Measurements from ENCODE around the gene HNRNPUL1.
"Not testable (repeated sequence)": the region's sequence is repeated elsewhere in the genome, so short reads cannot be mapped to it uniquely, and the experiment has no call there.

Gene HNRNPUL1

DNA sequence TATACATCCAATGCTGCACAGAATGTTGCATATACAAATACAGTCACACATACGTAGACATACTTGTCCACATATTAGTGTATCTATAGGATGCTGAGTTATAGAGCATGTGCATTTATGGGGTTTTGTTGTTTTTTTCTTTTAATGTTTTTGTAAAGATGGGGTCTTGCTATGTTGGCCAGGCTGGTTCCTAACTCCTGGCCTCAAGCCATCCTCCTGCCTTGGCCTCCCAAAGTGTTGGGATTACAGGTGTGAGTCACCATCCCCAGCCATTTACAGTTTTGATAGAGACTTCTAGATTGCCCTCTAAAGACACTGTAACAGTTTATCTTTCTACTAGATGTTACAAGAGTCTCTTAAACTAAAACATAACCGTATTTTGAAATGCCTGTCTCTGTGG is 14.3 kb downstream of the HNRNPUL1 start:
- no peak for DNase-seq

DNA sequence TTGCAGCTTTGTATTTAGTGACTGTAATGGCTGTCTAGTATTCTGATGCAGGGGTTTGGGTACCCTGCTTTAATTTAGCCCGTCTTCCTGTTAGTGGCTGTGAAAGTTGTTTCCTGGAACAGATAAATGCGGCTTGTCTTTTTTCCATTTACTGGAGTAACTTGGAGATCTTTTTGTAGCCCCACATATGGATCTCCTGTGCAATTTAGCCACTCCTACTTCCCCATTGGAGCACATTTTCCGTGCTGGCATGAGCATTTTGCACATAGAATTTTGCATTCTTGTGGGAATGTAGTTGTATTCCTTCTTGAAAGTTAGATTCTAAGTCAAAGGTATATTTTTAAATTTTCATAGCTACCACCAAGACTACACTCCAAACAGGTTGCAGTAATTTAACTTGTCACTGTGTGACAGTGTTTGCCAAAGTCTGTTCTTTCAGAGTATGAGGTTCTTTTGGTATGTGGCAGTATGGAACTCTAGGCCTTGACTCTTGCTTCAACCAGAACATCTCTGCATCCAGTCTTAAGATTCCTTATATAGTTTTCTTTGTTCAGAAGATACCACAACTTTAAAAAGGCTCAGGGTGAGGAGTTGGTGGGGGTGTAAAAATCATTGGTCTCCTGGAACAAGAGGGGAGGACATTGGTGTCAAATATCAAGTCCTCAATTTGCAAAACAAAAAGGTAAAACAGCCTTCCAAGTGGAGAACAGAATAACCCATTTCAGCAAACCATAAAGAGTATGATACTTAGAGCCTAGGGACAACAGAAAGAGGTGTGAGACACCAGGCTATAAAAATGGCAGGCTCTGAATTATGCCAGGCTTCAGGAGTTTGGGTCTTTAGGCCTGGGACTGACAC is 24.7 kb downstream of the HNRNPUL1 start:
- no peak for DNase-seq

DNA sequence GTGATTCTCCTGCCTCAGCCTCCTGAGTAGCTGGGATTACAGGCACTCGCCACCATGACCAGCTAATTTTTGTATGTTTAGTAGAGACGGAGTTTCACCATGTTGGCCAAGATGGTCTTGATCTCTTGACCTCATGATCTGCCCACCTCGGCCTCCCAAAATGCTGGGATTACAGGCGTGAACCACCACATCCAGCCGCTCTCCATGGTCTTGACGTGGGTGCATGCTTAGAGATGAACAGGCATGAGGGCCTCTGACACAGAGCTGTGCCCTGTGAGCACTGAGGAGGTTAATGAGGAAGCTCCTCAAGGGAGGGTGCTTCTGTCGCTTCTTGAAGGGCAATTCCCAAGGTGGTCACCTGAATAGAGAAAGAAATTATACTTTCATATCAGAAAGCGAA is 25.6 kb downstream of the HNRNPUL1 start:
- DNase-seq: not testable (repeated sequence)

DNA sequence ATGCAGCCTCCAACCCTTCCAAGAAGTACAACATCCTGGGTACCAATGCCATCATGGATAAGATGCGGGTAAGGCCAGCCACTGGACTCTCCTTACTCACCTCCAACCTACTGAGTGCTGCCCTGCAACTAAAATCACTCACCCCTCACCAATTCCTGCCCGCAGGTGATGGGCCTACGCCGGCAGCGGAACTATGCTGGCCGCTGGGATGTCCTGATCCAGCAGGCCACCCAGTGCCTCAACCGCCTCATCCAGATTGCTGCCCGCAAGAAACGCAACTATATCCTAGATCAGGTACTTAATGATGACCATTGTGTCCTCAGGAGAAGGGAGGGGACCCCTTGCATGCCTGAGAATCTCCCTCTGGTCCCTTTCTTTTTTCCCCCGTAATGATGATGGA is 30.2 kb downstream of the HNRNPUL1 start:
- DNase-seq: no peak

DNA sequence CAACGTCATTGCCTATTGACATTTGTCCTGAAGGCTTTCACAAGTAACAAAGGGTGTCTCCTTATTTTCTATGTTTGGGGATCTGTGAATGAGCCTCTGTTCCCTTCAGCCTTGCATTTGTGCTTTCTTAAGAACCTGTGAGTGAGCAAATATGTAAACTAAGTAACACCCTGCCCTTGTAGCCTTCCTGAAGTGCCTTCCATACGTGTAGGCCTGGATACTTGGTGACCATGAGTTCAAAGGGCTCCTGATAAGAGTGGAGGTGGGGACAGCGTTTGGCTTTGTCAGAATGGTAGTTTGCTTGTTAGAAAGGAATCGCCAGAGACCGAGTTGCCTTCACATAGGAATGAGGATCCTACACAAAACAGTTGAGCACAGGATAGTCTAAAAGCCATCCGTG is 31.3 kb downstream of the HNRNPUL1 start:
- DNase-seq: no peak

DNA sequence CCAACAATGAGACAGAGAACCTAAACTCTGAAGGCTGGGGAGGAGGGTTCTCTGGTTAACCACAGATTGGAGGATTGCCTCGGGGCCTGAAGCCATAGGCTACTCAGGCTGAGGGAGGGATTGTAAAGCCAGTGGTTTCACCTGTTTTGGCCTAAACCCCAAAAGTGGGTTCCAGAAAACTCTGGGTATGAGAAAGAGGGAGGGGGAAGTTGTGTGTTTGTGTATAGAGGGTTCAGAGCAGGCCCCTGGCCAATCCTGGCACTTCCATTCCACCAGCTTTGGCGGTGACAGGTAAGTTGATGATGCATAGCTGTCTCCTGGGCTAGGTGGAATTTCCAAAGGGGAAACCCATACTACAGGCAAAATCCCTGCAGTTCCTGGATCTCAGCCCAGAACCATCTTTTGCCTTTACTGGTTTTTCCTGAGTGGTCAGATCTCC is 32.3 kb downstream of the HNRNPUL1 start:
- no peak for DNase-seq

DNA sequence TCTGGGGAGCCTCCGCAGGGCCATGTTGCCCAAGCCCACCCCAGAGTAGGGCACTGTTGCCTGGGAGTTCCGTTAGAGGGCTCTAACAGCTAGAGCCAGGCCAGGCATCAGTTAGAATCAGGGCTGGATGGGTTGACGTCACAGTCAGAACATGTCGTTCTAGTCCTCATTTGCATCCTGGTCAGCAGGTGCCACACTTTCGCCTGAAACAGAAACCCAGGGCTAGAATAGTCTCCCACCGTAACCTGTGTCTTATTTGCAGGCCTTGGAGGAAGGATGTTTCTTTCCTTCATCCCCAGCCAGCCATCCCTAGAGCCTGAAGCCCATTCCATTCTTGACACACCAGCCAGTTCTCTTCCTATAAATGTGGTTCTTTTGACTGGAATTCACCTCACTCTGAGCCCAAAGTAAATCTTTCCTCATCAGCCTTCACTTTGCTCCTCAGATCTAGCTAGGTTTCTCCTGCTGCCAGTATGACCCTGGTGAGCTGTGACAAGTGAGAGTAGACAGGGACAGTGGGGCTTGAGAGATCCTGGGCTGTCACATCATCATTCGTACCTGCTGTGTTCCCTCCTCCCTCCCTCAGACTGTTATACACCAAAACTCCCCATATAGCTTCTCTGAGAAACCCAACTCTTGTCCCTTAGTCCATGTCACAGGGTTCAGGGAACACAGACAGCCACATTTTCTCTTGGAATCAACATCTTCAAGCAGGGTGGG is 33.6 kb downstream of the HNRNPUL1 start:
- DNase-seq: no peak

DNA sequence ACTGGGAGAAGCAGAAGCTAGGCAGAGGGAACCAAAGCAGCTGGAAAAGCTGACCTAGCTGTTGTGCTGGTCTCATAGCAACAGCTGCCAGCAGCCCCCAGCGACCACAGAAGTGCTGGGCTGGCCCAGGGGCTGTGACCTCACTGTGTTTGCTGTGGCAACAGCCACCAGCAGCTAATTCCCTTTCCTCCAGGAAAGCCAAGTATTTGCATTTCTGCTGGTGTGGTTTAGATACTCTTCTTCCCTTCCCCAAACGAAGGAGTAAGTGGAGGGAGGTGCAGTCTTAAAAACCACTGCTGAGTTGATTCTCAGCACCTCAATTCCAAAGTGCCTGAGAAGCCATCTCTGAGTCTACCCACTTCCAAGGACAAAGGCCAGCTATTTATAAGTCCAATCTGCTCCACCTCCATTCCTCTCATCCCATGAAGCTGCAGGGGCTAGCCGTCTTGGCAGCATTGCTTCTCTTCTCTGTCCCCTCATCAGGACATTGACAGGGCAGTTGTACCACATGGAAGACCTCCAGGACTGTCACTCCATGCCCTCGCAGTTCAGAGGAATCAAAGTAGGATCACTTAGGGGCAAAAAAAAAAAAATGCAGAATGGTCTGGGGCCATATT is 34.3 kb downstream of the HNRNPUL1 start:
- DNase-seq: peak; percentile 73

DNA sequence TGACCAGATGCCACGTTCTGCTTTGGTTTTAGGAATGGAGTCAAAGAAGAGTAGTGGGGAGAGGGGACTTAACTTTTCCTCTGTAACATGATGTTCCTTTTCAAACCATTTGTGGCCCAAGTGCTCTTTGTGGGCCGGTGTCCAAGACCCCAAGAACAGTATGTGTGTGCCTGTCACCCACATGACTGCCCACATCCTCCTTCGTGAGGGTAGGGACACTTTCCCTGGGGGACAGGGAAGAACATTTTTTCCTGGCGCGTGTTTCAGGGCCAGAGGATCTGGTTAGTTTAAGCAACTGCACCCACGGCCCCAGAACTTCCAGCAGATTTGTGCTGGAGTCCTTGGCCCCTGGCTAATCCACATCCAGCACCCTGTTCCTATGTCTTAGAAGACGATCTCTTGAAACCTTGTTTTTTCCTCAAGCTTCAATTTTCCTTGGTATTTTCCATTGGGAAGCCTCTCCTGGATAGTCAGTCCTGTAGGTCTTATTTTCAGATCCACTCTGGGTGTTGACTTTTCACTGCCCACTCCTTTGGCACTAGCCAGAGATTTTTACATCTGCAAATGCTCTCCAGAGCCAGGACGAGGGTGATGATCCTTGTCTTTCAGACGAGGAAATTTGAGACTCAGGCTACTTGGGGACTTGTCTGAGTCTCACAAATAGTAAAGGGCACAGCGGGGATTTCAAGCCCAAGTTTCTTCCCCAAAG is 35.0 kb downstream of the HNRNPUL1 start:
- no peak for DNase-seq

DNA sequence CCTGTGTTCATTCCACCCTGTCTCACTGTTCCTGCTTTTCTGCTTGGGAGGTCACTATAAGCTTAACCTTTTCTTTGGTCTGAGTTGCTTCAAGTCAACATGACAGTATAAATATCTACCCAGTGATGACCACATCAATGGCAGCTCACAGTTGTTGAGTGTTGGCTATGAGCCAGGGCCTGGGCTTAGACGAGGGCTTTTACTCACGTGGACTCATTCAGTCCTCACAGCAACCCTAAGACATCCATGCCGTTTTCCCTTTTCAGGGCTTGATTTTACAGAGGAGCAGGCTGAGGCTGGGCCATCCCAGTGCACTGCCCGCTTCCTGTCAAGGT is 35.5 kb downstream of the HNRNPUL1 start:
- DNase-seq: no peak

DNA sequence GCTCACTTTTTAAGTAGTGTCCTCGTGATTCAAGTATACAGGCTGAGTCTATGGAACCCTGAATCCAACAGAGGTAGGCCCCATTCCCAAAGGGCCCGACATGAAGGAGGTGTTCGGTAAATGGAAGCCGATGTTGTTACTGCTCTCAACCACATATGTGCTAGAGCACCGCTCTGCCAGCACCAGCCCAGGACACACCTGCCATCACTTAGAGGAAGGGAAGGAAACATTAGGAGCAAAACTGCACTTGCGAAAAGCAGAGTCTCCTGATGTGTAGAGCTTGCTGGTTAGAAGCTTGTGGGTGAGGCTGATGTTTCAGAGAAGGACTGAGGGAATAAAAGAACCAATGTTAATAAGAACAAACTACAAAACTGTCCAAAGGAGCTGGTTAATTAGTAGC is 36.4 kb downstream of the HNRNPUL1 start:
- no peak for DNase-seq

DNA sequence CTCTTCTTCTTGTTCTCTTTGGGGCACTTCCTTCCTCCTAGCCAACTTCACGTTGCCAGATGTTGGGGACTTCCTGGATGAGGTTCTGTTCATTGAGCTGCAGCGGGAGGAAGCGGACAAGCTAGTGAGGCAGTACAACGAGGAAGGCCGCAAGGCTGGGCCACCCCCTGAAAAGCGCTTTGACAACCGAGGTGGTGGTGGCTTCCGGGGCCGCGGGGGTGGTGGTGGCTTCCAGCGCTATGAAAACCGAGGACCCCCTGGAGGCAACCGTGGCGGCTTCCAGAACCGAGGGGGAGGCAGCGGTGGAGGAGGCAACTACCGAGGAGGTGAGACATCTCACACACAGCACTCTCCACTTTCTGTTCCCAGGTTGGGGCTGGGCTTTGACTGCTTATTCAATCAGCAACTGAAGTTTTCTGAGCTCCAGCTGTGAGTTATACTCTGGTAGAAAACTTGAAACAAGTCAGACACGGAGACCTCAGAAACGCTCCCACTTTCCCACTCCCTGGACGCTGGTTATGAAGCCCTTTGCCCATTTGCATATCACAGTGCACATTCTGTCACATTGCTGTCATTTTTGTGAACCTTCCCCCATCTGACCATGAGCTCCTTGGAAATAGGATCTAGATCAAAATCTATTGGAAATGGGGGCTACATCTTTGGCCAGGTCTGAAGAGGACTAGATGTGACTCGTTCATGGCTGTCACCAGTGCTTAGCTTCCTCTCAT is 38.6 kb downstream of the HNRNPUL1 start:
- no peak for DNase-seq

DNA sequence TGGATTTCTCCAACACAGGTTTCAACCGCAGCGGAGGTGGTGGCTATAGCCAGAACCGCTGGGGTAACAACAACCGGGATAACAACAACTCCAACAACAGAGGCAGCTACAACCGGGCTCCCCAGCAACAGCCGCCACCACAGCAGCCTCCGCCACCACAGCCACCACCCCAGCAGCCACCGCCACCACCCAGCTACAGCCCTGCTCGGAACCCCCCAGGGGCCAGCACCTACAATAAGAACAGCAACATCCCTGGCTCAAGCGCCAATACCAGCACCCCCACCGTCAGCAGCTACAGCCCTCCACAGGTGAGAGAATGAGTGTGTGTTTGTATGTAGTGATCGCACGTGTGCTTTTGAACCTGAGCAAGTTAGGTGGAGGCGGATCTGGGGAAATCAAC is 39.8 kb downstream of the HNRNPUL1 start:
- DNase-seq: no peak

DNA sequence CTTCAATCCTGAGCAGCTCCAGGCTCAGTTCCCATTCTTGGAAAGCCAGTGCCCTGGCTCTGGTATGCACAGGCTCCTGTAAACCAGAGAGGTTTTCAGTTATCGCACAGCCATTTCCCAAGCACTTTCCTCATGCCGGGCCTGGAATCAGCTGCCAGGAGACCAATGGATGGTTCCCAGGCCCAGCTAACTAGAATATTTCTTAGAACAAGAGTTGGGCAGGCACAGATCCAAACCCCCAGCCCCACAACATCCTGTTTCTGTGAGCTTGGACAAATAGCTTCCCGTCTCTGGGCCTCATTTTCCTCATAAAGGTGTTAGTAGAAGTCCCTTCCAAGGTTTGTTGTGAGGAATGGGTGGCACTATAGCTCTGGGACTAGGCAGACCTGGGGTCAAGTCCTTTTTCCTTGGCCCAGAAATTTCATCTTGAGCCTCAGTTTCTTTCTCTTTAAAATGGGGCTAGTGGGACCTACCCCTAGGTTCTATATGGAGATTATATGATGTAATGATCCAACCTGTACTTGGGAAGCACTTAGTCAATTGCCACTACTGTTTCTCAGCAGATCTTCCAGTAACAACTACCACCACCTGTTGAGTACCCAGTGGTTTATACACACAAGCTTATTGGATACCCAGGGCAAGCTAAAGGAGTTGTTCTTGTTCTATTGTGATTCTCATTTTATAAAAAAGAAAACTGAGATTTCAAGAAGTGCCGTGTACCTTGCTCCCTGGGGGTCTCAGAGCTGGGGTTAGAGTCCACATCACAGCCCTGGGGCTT is 40.7 kb downstream of the HNRNPUL1 start:
- no peak for DNase-seq

DNA sequence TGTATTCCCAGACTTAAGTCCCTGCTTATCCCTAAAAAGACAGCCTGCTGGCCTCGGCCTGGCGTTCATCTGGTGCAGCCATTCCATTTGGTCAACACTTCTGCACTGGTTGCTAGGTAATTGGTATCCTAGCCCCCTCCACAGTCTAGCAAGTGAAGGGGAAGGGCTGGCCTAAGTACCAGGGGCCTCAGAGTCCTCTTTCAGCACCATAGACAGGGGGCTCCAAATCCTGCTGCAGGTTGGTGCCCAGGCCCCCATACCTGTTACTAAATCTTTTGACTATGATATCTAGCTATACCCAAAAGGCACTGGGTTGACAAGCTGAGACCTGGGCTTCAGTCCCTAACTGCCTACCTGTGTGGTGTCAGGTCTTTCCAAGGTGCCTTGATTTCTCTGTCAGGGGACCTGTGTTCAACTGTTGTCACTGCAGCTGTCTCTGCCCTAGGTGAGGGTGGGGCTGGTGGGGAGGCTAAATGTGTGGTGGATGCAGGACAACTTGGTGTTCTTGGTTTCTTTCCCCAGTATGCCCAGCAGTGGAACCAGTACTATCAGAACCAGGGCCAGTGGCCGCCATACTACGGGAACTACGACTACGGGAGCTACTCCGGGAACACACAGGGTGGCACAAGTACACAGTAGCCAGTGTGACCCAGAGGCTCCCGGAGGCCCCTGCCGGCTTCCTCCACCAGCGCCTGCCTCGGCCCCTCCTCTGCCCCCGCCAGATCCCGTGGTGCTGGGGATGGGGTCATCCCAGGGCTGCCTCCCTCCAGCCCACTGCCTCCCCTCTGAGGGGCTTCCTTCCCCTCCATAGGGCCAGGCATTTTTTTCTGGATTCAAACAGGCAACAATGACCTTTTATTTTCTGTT is 42.0 kb downstream of the HNRNPUL1 start:
- DNase-seq: no peak

DNA sequence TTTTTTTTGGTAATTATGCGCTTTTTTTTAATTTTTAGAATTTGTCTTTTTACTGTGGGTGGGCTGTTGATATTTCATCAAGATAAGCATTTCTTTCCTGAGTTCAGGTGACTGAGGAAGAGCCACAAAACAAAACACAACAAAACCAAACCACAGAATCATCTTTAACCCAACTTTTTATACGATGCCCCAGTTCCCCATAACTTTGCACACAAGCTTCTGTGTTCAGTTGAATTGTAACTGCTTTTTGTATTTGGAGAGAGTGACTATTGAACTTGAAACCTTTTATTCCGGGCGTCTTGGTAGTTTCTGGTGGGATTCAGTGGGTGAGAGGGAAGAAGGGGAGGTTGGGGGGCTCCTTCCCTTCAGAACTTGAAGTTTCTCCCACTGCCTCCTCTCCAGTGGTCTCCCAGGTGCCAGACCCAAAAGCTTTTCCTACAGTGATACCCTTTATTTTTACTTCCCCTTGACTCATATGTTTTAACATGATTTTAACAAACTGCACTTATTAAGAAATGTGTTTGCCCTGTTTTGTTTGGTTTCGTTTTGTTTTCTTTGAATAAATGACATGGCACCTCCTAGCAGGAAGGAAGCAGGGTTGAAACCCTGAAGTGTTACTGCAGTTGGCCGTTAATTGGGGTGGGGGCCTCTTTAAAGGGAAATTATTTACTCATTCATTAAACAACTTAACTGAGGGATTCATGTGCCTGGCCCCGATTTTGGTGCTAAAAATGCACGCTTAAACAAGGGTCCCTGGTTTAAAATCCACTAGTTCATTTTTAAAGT is 43.1 kb downstream of the HNRNPUL1 start:
- no peak for DNase-seq

DNA sequence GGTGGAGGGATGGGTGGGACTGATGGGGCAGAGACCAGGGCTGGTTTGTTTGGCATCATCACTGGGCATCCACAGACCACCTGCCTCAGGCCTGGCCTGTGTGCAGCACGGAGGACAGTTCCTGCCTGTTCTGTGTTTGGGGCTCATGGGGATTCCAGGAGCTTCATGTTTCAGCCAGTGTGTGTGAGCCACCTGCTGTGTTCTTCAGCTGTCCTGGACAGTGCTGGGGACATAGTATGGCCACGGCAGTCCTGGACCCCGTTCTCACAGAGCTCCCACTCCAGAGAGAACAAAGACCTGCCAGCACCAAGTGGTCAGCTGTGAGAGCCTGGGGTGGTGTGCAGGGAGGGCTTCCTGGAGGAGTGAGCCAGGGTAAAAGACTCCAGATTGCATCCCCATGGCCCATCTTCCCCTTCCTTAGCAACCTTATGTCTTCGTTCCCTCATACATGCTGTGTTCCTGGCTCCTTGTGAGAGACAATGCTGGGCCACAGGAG is 43.8 kb downstream of the HNRNPUL1 start:
- DNase-seq: no peak

DNA sequence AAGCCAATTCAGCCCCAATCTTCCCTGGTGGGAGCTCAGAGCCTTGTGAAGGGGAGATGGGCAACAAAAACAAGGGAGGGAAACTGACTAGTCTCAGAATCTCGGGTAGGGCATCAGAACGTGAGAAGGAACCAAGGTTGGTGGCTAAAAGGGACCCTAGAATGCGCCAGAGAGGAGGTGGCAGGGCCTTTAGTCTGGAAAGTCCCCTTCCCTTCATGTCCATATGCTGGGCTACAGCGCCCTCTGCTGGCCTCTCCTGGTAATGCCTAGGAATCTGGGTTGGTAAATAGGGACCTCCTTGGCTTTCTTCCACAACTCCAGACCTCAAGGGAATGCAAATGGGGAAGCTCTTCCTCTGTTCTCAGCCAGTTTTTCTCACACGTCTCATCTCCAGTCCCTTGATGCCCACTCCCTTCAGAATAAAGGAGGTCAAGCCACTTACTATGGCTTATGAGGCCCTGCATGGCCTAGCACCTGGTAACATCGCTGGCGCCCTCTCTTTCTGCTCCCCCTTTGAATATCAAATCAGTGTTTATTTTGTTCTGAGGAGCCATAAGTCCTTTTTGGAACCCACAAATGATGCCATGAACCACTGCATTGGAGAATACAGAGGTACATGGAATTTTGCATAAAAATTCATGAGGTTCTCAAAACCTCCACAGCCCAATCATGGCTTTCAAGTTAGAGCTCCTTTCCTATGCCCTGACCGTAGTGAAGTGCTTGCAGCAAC is 44.4 kb downstream of the HNRNPUL1 start:
- DNase-seq: peak; percentile 77
